Adrenal gland (tissue), 5 donors: ENCODE results near the gene COL1A1.

Experiments used
- POLR2A ChIP-seq, 2 donors: fragments of 450-650 bp; IDR thresholded peaks; one replicate each; pipeline ENCODE4 v1.6.1; 2017; ENCODE audit warnings: antibody characterized with exemption in 2 of 2, mild to moderate bottlenecking in 2 of 2, moderate library complexity in 1 of 2
- TF ChIP-seq, protein P1 (sequence below), 6 experiments: fragments of 450-650 bp in 4 of 6; fragments of 200-600 bp in 2 of 6; sonication (generic) in 1 of 6; IDR thresholded peaks; 1 replicate in 5 of 6; 2 replicates in 1 of 6; pipeline versions ENCODE4 v1.5.1 to v1.8.0; 2016 to 2021; ENCODE audit warnings: antibody characterized with exemption in 6 of 6, mild to moderate bottlenecking in 2 of 6, moderate library complexity in 1 of 6
- donor health status: DM: no; HTN: no; CAD: no.

DNA sequence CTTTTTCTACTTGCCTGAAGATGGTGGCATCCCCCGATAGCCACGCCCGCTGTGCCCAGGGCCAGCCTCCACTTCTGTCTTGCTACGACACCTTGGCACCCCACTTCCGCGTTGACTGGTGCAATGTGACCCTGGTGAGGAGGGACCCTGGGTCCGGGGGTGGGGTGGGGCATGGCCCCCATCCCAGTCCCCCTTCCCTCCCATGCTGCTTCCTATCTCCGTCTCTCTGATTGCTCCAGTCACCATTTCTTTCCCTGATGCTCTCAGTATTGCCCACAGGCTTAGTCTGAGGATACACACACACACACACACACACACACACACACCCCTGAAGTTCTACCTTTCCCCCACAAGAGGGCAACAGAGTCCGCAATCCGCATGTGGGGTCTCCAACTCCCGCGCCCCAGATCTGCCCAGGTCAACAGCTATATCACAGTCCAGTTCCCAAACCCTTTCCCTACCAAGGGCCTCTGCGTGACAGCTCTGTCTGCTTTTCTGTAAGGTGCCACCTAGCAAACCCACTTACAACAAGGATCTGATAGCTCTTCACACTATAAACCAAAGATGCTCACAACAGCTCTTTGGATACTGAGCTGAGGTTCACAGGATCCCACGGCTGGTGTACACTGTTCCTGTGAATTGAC is 32.2 kb downstream of the COL1A1 start:
- TF ChIP-seq POLR2A (IDR thresholded peaks at IDR 0.05): no peak
- TF ChIP-seq, protein P1, sequence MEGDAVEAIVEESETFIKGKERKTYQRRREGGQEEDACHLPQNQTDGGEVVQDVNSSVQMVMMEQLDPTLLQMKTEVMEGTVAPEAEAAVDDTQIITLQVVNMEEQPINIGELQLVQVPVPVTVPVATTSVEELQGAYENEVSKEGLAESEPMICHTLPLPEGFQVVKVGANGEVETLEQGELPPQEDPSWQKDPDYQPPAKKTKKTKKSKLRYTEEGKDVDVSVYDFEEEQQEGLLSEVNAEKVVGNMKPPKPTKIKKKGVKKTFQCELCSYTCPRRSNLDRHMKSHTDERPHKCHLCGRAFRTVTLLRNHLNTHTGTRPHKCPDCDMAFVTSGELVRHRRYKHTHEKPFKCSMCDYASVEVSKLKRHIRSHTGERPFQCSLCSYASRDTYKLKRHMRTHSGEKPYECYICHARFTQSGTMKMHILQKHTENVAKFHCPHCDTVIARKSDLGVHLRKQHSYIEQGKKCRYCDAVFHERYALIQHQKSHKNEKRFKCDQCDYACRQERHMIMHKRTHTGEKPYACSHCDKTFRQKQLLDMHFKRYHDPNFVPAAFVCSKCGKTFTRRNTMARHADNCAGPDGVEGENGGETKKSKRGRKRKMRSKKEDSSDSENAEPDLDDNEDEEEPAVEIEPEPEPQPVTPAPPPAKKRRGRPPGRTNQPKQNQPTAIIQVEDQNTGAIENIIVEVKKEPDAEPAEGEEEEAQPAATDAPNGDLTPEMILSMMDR (IDR thresholded peaks at IDR 0.05): peak; percentile 43 to 99 (median 80)
